ENCODE data around the gene TCAP. TPM values are rescaled to one million over a fixed set of nuclear protein-coding genes. Genes with fewer than 3 reads are reported as not detected.

The TCAP gene
- total and polyA plus RNA-seq, 10 of the 15 experiments (the other 5 are each of a cell fraction or from before 2014, with no cell fraction given) = 0.17 to 1.0 (median 0.36) TPM; not detected in 3

GRCh38 chr17:39636927-39637736 lies 28.0 kb upstream of the TCAP start, which contains the start of gene STARD3 (continued):
- no peak; the same call in 1 of the 2 replicates for TF ChIP-seq MTA2 (IDR thresholded peaks at IDR 0.05; ENCODE audit: low read depth)
- TF ChIP-seq KAT2A (conservative IDR thresholded peaks at IDR 0.05; ENCODE audit: control insufficient read depth, low read depth, low read length) = no peak
- TF ChIP-seq SUPT20H (IDR thresholded peaks at IDR 0.05; ENCODE audit: borderline replicate concordance, control insufficient read depth, low read depth, low read length) = no peak
- TF ChIP-seq E4F1 (IDR thresholded peaks at IDR 0.05; ENCODE audit: borderline replicate concordance, partially characterized antibody) = peak; percentile 60
- no peak for TF ChIP-seq HDAC6 (IDR thresholded peaks at IDR 0.05; ENCODE audit: unreplicated experiment)
- TF ChIP-seq STAT1 (conservative IDR thresholded peaks at IDR 0.05) = 0 out of 2 replicates have a peak, but pooled peaks have one; percentile 31
- no peak for TF ChIP-seq JUNB (IDR thresholded peaks at IDR 0.05)
- TF ChIP-seq NR2F1 (conservative IDR thresholded peaks at IDR 0.05) = peak; percentile 62; the same call in 1 of the 2 replicates
- TF ChIP-seq GATAD2B (conservative IDR thresholded peaks at IDR 0.05; ENCODE audit: low read depth) = peak; percentile 92
- peak; percentile 7 to 82; a peak in 3 of 4 replicates for TF ChIP-seq BHLHE40 (IDR thresholded peaks at IDR 0.05; ENCODE audit: borderline replicate concordance in 1 of 2, low read depth in 2 of 2, low read length in 1 of 2)
- no peak for TF ChIP-seq NR2C2 (IDR thresholded peaks at IDR 0.05; ENCODE audit: borderline replicate concordance, control insufficient read depth, insufficient read length, low read depth)
- TF ChIP-seq, protein P1, sequence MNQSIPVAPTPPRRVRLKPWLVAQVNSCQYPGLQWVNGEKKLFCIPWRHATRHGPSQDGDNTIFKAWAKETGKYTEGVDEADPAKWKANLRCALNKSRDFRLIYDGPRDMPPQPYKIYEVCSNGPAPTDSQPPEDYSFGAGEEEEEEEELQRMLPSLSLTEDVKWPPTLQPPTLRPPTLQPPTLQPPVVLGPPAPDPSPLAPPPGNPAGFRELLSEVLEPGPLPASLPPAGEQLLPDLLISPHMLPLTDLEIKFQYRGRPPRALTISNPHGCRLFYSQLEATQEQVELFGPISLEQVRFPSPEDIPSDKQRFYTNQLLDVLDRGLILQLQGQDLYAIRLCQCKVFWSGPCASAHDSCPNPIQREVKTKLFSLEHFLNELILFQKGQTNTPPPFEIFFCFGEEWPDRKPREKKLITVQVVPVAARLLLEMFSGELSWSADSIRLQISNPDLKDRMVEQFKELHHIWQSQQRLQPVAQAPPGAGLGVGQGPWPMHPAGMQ (IDR thresholded peaks at IDR 0.05; ENCODE audit: borderline replicate concordance) = no peak
- TF ChIP-seq ZNF207 (IDR thresholded peaks at IDR 0.05; ENCODE audit: borderline replicate concordance) = peak; percentile 79; the same call in 1 of the 2 replicates
- TF ChIP-seq NFIC (IDR thresholded peaks at IDR 0.05; ENCODE audit: low read depth, low read length) = no peak
- 0 out of 2 replicates have a peak, but pooled peaks have one; percentile 37 for TF ChIP-seq RBBP5 (conservative IDR thresholded peaks at IDR 0.05)
- 0 out of 2 replicates have a peak, but pooled peaks have one; percentile 23 for TF ChIP-seq IRF4 (IDR thresholded peaks at IDR 0.05; ENCODE audit: low read depth, low read length)
- TF ChIP-seq E2F8 (IDR thresholded peaks at IDR 0.05; ENCODE audit: low read depth, partially characterized antibody) = no peak
- peak; percentile 72; the same call in 1 of the 2 replicates for TF ChIP-seq DPF2 (IDR thresholded peaks at IDR 0.05)
- 0 out of 2 replicates have a peak, but pooled peaks have one; percentile 14 for TF ChIP-seq EED (IDR thresholded peaks at IDR 0.05; ENCODE audit: low read depth)
- TF ChIP-seq USF1 (IDR thresholded peaks at IDR 0.05; ENCODE audit: borderline replicate concordance, extremely low read length, insufficient read depth, low read depth, low read length) = no peak
- TF ChIP-seq MTA3 (IDR thresholded peaks at IDR 0.05; ENCODE audit: borderline replicate concordance, low read length) = no peak
- TF ChIP-seq MXI1 (IDR thresholded peaks at IDR 0.05; ENCODE audit: low read depth, low read length) = peak; percentile 84
